ENCODE measurements around the gene HUWE1.

HUWE1 gene

GRCh38 chrX:53669258-53669657, 17.3 kb downstream of the HUWE1 start:
- Mint-ChIP-seq H3K9me3 (no peaks in the 10 kb centered on the region), H3K4me1 (peaks cover 9% of the 10 kb centered on the region), H3K27ac (no peak overlapping the region), H3K36me3 (peaks cover 4% of the 10 kb centered on the region), H3K4me3 (no peak overlapping the region), H3K27me3 (no peaks in the 10 kb centered on the region)
- ATAC-seq: no peak

GRCh38 chrX:53666171-53666570, 20.3 kb downstream of the HUWE1 start:
- Mint-ChIP-seq H3K27me3 (no peaks in the 10 kb centered on the region), H3K27ac (no peak overlapping the region), H3K4me3 (no peak overlapping the region), H3K36me3 (peaks cover 15% of the 10 kb centered on the region), H3K4me1 (peaks cover 26% of the 10 kb centered on the region), H3K9me3 (no peaks in the 10 kb centered on the region)
- ATAC-seq: no peak

DNA sequence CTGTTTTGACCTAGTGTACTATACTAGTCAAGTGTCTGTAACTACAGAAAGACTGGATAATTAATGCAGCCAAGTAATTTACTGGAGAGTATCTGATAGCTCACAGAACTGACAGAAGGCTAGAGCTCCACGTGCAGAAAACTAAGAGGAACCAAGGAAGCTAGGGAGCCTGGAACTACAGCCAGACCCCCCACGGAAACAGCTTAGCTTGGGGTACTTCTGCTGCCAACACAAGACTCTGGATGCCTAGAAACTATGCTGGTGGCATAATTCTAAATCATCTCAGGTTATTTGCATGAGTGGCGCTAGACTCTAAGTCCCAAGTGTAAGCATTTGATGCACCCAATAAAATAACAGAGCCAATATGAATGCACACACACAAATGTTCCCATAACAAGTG, 26.5 kb downstream of the HUWE1 start:
- no peak for ATAC-seq
- Mint-ChIP-seq H3K4me1 (peaks cover 24% of the 10 kb centered on the region), H3K4me3 (no peak overlapping the region), H3K36me3 (peaks cover 23% of the 10 kb centered on the region), H3K27ac (no peak overlapping the region), H3K27me3 (no peaks in the 10 kb centered on the region), H3K9me3 (no peaks in the 10 kb centered on the region)

GRCh38 chrX:53659039-53659438, 27.5 kb downstream of the HUWE1 start:
- Mint-ChIP-seq H3K9me3 (no peaks in the 10 kb centered on the region), H3K4me3 (no peak overlapping the region), H3K4me1 (peaks cover 24% of the 10 kb centered on the region), H3K27me3 (no peaks in the 10 kb centered on the region), H3K36me3 (peaks cover 23% of the 10 kb centered on the region), H3K27ac (no peak overlapping the region)
- no peak for ATAC-seq

- H3K27ac Mint-ChIP-seq: no peak overlapping the region
- ATAC-seq: no peak
- peaks cover 14% of the 10 kb centered on the region for H3K36me3 Mint-ChIP-seq
- H3K4me3 Mint-ChIP-seq: no peak overlapping the region
- no peaks in the 10 kb centered on the region for H3K9me3 Mint-ChIP-seq
- no peaks in the 10 kb centered on the region for H3K27me3 Mint-ChIP-seq
- peaks cover 10% of the 10 kb centered on the region for H3K4me1 Mint-ChIP-seq
Measured at GRCh38 chrX:53656845-53657244, 29.7 kb downstream of the HUWE1 start.

DNA sequence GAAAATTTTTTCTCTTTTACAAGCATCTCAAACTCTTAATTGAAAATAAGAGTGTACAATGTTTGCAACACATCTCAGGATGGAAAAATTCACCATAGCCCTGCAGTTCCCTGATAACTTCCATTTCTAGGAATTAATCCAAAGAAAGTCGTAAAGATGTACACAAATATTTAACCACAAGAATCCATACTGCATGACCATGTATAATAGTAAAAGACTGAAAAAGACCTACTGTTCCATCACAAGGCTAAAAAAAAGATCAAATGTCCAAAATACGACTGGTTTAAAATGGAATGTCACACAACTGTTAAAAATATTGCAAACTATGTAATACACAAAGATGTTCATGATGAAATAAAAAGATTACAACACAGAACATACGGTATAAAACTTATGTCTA, 32.1 kb downstream of the HUWE1 start:
- H3K36me3 Mint-ChIP-seq: peaks cover 20% of the 10 kb centered on the region
- no peak overlapping the region for H3K4me3 Mint-ChIP-seq
- no peak overlapping the region for H3K27ac Mint-ChIP-seq
- no peaks in the 10 kb centered on the region for H3K27me3 Mint-ChIP-seq
- H3K4me1 Mint-ChIP-seq: peaks cover 7% of the 10 kb centered on the region
- no peak for ATAC-seq
- no peaks in the 10 kb centered on the region for H3K9me3 Mint-ChIP-seq

DNA sequence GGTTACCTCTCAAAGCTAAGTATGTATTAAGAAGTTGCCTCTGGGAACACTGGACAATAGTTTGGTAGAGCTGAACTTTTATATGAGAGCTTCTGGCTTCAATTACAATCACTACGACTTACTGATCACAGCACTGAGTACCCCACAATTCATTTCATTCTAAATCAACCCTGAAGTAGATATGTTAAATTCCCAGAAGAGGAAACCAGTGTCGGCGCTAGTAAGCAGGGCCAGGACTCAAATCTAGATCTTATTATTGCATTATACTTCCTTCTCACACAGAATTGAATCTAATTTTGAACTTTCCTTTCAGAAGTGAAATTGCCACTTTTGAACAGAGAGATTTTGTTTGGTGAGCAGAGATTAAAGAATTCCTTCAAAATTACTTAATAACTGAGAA, 41.8 kb downstream of the HUWE1 start:
- Mint-ChIP-seq H3K4me1 (no peaks in the 10 kb centered on the region), H3K27me3 (no peaks in the 10 kb centered on the region), H3K27ac (no peak overlapping the region), H3K36me3 (peaks cover 34% of the 10 kb centered on the region), H3K4me3 (no peak overlapping the region), H3K9me3 (no peaks in the 10 kb centered on the region)
- ATAC-seq: no peak

- no peak for ATAC-seq
- Mint-ChIP-seq H3K4me1 (no peaks in the 10 kb centered on the region), H3K4me3 (no peak overlapping the region), H3K27me3 (no peaks in the 10 kb centered on the region), H3K27ac (no peak overlapping the region), H3K9me3 (no peaks in the 10 kb centered on the region), H3K36me3 (peaks cover 43% of the 10 kb centered on the region)
Measured at GRCh38 chrX:53642337-53642736, 44.2 kb downstream of the HUWE1 start.

- H3K36me3 Mint-ChIP-seq: peaks cover 34% of the 10 kb centered on the region
- ATAC-seq: no peak
- H3K4me3 Mint-ChIP-seq: no peak overlapping the region
- no peaks in the 10 kb centered on the region for H3K9me3 Mint-ChIP-seq
- no peak overlapping the region for H3K27ac Mint-ChIP-seq
- no peaks in the 10 kb centered on the region for H3K4me1 Mint-ChIP-seq
- H3K27me3 Mint-ChIP-seq: no peaks in the 10 kb centered on the region
Measured at GRCh38 chrX:53639257-53639656, 47.3 kb downstream of the HUWE1 start.

GRCh38 chrX:53637479-53637878, 49.0 kb downstream of the HUWE1 start:
- Mint-ChIP-seq H3K36me3 (peaks cover 20% of the 10 kb centered on the region), H3K27me3 (no peaks in the 10 kb centered on the region), H3K27ac (no peak overlapping the region), H3K4me1 (no peaks in the 10 kb centered on the region), H3K9me3 (no peaks in the 10 kb centered on the region), H3K4me3 (no peak overlapping the region)
- ATAC-seq: no peak

DNA sequence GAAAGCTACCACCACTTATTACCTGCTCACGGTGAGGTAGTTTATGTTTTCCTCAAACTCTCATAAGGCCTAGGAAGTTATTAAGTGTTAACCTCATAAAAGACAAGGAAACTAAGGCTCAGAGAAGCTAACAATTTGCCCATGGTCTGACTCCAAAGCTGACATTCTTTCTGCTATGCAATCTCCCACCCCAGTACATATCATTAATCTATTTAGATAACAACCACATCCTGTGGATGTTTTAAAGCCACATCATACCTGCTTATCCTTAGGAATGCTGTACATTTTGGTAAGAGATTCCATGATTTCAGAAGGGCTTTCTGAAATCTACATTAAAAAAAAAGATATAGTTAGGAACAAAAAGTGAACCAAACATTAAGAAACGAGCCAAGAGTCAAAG, 55.4 kb downstream of the HUWE1 start:
- Mint-ChIP-seq H3K27me3 (no peaks in the 10 kb centered on the region), H3K4me1 (no peaks in the 10 kb centered on the region), H3K4me3 (no peak overlapping the region), H3K9me3 (no peaks in the 10 kb centered on the region), H3K36me3 (peaks cover 34% of the 10 kb centered on the region), H3K27ac (no peak overlapping the region)
- ATAC-seq: no peak

- H3K27ac Mint-ChIP-seq: no peak overlapping the region
- no peaks in the 10 kb centered on the region for H3K27me3 Mint-ChIP-seq
- no peak for ATAC-seq
Measured at GRCh38 chrX:53630261-53630660, 56.3 kb downstream of the HUWE1 start.

DNA sequence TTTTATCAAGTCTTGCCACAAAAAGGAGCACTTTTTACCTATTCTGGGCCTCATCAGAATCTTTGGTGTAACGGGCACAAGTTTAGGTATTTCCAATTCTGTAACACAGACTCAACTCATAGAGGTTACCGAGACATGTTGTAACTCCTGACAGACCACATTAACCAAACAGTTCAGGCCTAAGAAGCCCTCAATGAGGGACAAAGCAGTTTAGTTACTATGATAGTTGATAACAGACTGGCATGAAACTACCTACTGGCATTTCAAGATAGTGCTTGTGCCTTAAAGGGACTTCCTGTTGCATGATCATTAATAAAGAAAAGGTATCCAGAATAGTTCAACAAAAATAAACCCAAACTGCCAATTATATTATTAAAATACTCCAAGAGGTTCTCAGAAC, 64.1 kb downstream of the HUWE1 start:
- no peak overlapping the region for H3K4me3 Mint-ChIP-seq
- no peaks in the 10 kb centered on the region for H3K27me3 Mint-ChIP-seq
- H3K4me1 Mint-ChIP-seq: no peaks in the 10 kb centered on the region
- H3K9me3 Mint-ChIP-seq: no peaks in the 10 kb centered on the region
- H3K27ac Mint-ChIP-seq: no peak overlapping the region
- ATAC-seq: no peak
- H3K36me3 Mint-ChIP-seq: peaks cover 45% of the 10 kb centered on the region

More at GRCh38 chrX:53630261-53630660, 56.3 kb downstream of the HUWE1 start:
- peaks cover 34% of the 10 kb centered on the region for H3K36me3 Mint-ChIP-seq
- no peaks in the 10 kb centered on the region for H3K9me3 Mint-ChIP-seq
- H3K4me1 Mint-ChIP-seq: no peaks in the 10 kb centered on the region
- no peak overlapping the region for H3K4me3 Mint-ChIP-seq

DNA sequence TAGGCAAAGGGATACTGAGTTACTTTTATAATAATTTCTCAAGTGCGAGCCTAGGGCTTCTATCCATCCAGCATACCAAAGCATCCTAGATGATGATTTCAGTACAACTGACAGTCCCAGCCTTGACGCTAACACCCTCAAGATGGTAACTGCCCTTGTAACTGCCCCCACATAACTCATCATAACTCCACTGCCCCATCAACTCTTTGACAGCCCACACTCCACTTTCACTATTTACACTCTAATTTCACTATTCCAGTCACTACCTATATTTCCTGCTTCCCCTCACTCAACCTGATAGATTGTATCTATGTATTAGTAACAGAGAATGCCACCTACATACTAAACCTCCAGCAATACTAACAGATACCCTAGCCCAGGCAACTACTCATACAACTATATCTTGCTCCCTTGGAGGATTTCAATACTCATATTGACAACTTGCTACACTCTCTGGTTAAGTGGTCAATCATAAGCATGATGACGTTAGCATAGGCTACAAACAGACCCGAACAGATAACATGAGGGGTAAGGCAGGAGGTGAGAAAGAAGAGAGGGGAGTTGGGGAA, 65.0 kb downstream of the HUWE1 start:
- H3K4me3 Mint-ChIP-seq: no peak overlapping the region
- no peaks in the 10 kb centered on the region for H3K4me1 Mint-ChIP-seq
- no peak overlapping the region for H3K27ac Mint-ChIP-seq
- H3K27me3 Mint-ChIP-seq: no peaks in the 10 kb centered on the region
- peaks cover 41% of the 10 kb centered on the region for H3K36me3 Mint-ChIP-seq
- ATAC-seq: no peak
- no peaks in the 10 kb centered on the region for H3K9me3 Mint-ChIP-seq

GRCh38 chrX:53616946-53617345, 69.6 kb downstream of the HUWE1 start:
- no peaks in the 10 kb centered on the region for H3K4me1 Mint-ChIP-seq
- H3K27ac Mint-ChIP-seq: no peak overlapping the region
- H3K4me3 Mint-ChIP-seq: no peak overlapping the region
- H3K9me3 Mint-ChIP-seq: no peaks in the 10 kb centered on the region
- peaks cover 47% of the 10 kb centered on the region for H3K36me3 Mint-ChIP-seq
- ATAC-seq: no peak
- H3K27me3 Mint-ChIP-seq: no peaks in the 10 kb centered on the region

GRCh38 chrX:53606456-53606855, 80.1 kb downstream of the HUWE1 start:
- Mint-ChIP-seq H3K4me1 (no peaks in the 10 kb centered on the region), H3K27me3 (no peaks in the 10 kb centered on the region), H3K9me3 (no peaks in the 10 kb centered on the region), H3K27ac (no peak overlapping the region), H3K4me3 (no peak overlapping the region), H3K36me3 (peaks cover 30% of the 10 kb centered on the region)
- ATAC-seq: no peak

GRCh38 chrX:53605004-53605403, 81.5 kb downstream of the HUWE1 start:
- Mint-ChIP-seq H3K27me3 (no peaks in the 10 kb centered on the region), H3K4me1 (no peaks in the 10 kb centered on the region), H3K36me3 (peaks cover 29% of the 10 kb centered on the region), H3K27ac (no peak overlapping the region), H3K4me3 (no peak overlapping the region), H3K9me3 (no peaks in the 10 kb centered on the region)
- ATAC-seq: no peak
